Measurements from ENCODE around the gene SEM1. TPM values are rescaled to one million over a fixed set of nuclear protein-coding genes. Genes with fewer than 3 reads are reported as not detected.

Gene SEM1
- total RNA-seq, 1 experiment from 2014 or later, result 79.9 TPM

- Histone ChIP-seq H4K8ac (replicated peaks; ENCODE audit: insufficient read length, low read depth, low read length) (no peak overlapping the region), H3K9me3 (ENCODE audit: control insufficient read depth, low read depth, low read length) (no peaks in the 10 kb centered on the region), H3K23ac (ENCODE audit: insufficient read length, low read depth, low read length) (no peak overlapping the region), H3K79me2 (ENCODE audit: insufficient read depth, low read length) (no peaks in the 10 kb centered on the region), H3K23me2 (ENCODE audit: insufficient read length, low read depth, low read length, poor library complexity, severe bottlenecking) (no peaks in the 10 kb centered on the region), H4K20me1 (ENCODE audit: control insufficient read depth, insufficient read depth, insufficient read length) (no peaks in the 10 kb centered on the region), H3K4me2 (ENCODE audit: insufficient read depth, insufficient read length, low read length) (no peak overlapping the region), H2AK5ac (ENCODE audit: insufficient read length, low read length) (no peak overlapping the region), H3K27me3 (ENCODE audit: insufficient read depth, low read length) (no peaks in the 10 kb centered on the region), H2BK120ac (ENCODE audit: low read depth, low read length, poor library complexity, severe bottlenecking) (no peak overlapping the region), H4K5ac (ENCODE audit: insufficient read length, low read depth, low read length) (no peak overlapping the region), H3K4me1 (ENCODE audit: insufficient read depth, low read length) (peaks cover 5% of the 10 kb centered on the region), H3K14ac (ENCODE audit: insufficient read depth, low read length) (no peak overlapping the region), H2BK20ac (ENCODE audit: low read depth, low read length, poor library complexity, severe bottlenecking) (no peak overlapping the region), H2BK5ac (ENCODE audit: insufficient read length, low read length) (no peak overlapping the region), H3K79me1 (ENCODE audit: insufficient read depth, low read depth, low read length, poor library complexity, severe bottlenecking) (no peaks in the 10 kb centered on the region), H4K91ac (ENCODE audit: insufficient read length, low read depth, low read length) (no peak overlapping the region), H2AFZ (ENCODE audit: low read length) (no peak overlapping the region), H2BK15ac (ENCODE audit: low read depth, low read length) (no peak overlapping the region), H3K56ac (ENCODE audit: insufficient read length, low read depth, low read length) (no peak overlapping the region), H2BK12ac (ENCODE audit: insufficient read length, low read depth, low read length) (no peak overlapping the region), H3T11ph (ENCODE audit: low read length) (no peak overlapping the region), H3K18ac (ENCODE audit: insufficient read length, low read depth, low read length) (no peak overlapping the region), H3K4ac (ENCODE audit: low read depth, low read length) (no peak overlapping the region), H3K27ac (ENCODE audit: insufficient read length, low read depth, low read length) (no peak overlapping the region), H3K9ac (ENCODE audit: extremely low read depth, insufficient read length, low read length) (no peak overlapping the region)
- TF ChIP-seq, protein P1, sequence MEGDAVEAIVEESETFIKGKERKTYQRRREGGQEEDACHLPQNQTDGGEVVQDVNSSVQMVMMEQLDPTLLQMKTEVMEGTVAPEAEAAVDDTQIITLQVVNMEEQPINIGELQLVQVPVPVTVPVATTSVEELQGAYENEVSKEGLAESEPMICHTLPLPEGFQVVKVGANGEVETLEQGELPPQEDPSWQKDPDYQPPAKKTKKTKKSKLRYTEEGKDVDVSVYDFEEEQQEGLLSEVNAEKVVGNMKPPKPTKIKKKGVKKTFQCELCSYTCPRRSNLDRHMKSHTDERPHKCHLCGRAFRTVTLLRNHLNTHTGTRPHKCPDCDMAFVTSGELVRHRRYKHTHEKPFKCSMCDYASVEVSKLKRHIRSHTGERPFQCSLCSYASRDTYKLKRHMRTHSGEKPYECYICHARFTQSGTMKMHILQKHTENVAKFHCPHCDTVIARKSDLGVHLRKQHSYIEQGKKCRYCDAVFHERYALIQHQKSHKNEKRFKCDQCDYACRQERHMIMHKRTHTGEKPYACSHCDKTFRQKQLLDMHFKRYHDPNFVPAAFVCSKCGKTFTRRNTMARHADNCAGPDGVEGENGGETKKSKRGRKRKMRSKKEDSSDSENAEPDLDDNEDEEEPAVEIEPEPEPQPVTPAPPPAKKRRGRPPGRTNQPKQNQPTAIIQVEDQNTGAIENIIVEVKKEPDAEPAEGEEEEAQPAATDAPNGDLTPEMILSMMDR (conservative IDR thresholded peaks at IDR 0.05), result no peak
- H3K9me3 Mint-ChIP-seq, result peaks cover 0 to 8% of the 10 kb centered on the region in 2 experiments; a peak in 2 of 5 replicates
- H3K4me3 Mint-ChIP-seq, result no peak overlapping the region
- no peak for DNase-seq
- H3K36me3 Mint-ChIP-seq (ENCODE audit: insufficient read depth in 1 of 3, low read depth in 3 of 3), result peaks cover 0 to 2% (median 0%) of the 10 kb centered on the region in 3 experiments; a peak in 1 of 7 replicates
- no peaks in the 10 kb centered on the region; the same call in 1 of the 2 replicates for H3K27me3 Mint-ChIP-seq (ENCODE audit: low read depth)
- no peak overlapping the region for H3K27ac Mint-ChIP-seq
- WGBS (ENCODE audit: extremely low coverage, insufficient read length, low lambda C conversion rate), result no CpG with 5 or more reads among the region's 2 CpGs
- H3K4me1 Mint-ChIP-seq, result peaks cover 15 to 16% of the 10 kb centered on the region in 2 experiments
Observed at GRCh38 chr7:96720843-96721242, 11.2 kb upstream of the SEM1 start.

Measured in H9 (cell line).